Mammary epithelial cell (primary cell): ENCODE data around the gene EXOSC1.

Source experiments
- EZH2 ChIP-seq: IDR thresholded peaks from 2 replicates; pipeline ENCODE4 v1.6.1; 2012; ENCODE audit warnings: low read length, inconsistent platforms, borderline replicate concordance
- TF ChIP-seq, protein P1 (sequence below), 2 donors: IDR thresholded peaks in 1 of 2; conservative IDR thresholded peaks in 1 of 2; 2 replicates each; pipeline ENCODE4 v1.5.1; 2011 to 2012; ENCODE audit warnings: inconsistent platforms in 2 of 2, low read length in 2 of 2, mild to moderate bottlenecking in 2 of 2, control low read depth in 1 of 2, low read depth in 1 of 2; ENCODE audit not compliant: insufficient read depth in 1 of 2; ENCODE audit errors: extremely low read depth in 1 of 2

DNA sequence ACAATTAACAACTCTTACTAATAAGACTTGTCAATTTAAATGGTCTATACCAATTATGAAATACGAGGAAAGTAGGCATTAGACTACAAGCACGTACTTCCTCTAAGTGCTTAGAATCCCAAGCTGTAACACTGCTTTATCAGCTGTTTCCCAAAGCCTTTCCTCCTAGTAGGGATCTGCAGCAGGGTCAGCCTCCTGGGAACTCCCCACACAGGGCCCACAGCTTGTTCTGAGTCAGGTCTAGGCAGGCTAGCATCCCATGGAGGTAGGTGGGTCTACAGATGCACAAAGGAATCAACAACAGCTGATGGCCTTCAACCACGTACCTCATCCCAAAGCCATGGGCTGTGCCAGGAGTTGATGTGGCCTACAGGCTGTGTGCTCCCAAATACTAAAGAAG, 37.7 kb upstream of the EXOSC1 start:
- TF ChIP-seq, protein P1, sequence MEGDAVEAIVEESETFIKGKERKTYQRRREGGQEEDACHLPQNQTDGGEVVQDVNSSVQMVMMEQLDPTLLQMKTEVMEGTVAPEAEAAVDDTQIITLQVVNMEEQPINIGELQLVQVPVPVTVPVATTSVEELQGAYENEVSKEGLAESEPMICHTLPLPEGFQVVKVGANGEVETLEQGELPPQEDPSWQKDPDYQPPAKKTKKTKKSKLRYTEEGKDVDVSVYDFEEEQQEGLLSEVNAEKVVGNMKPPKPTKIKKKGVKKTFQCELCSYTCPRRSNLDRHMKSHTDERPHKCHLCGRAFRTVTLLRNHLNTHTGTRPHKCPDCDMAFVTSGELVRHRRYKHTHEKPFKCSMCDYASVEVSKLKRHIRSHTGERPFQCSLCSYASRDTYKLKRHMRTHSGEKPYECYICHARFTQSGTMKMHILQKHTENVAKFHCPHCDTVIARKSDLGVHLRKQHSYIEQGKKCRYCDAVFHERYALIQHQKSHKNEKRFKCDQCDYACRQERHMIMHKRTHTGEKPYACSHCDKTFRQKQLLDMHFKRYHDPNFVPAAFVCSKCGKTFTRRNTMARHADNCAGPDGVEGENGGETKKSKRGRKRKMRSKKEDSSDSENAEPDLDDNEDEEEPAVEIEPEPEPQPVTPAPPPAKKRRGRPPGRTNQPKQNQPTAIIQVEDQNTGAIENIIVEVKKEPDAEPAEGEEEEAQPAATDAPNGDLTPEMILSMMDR (conservative IDR thresholded peaks at IDR 0.05 in 1 of 2, IDR thresholded peaks at IDR 0.05 in 1 of 2; ENCODE audit: extremely low read depth in 1 of 2, insufficient read depth in 1 of 2, low read depth in 1 of 2, low read length in 2 of 2) = no peak
- no peak for TF ChIP-seq EZH2
